IgD-negative memory B cell (primary cell): ENCODE results near the gene CCDC85C. TPM values are rescaled to one million over a fixed set of nuclear protein-coding genes. Genes with fewer than 3 reads are reported as not detected.

Experiments used
- H3K27ac Mint-ChIP-seq, 3 donors: one replicate each; pipeline ENCODE4 v1.8.0; 2020 to 2022; ENCODE audit warnings: mild to moderate bottlenecking in 3 of 3, mixed read lengths in 3 of 3, moderate library complexity in 1 of 3
- H3K27me3 Mint-ChIP-seq: one replicate; pipeline ENCODE4 v1.8.0; 2021; ENCODE audit warnings: mixed read lengths
- H3K36me3 Mint-ChIP-seq: one replicate; pipeline ENCODE4 v1.8.0; 2020; ENCODE audit warnings: mild to moderate bottlenecking, mixed read lengths
- H3K4me1 Mint-ChIP-seq, 3 donors: one replicate each; pipeline ENCODE4 v1.8.0; 2020 to 2022; ENCODE audit warnings: mixed read lengths in 3 of 3, mild to moderate bottlenecking in 1 of 3
- H3K4me3 Mint-ChIP-seq, 4 donors: one replicate each; pipeline ENCODE4 v1.8.0; 2020 to 2022; ENCODE audit warnings: mild to moderate bottlenecking in 4 of 4, mixed read lengths in 4 of 4, moderate library complexity in 3 of 4
- H3K9me3 Mint-ChIP-seq, 3 donors: one replicate each; pipeline ENCODE4 v1.8.0; 2020 to 2021; ENCODE audit warnings: mixed read lengths in 3 of 3, mild to moderate bottlenecking in 1 of 3
- polyA plus RNA-seq: library from polyadenylated mRNA; unstranded; fragments of 300-500 nt; fragmentation: Illumina TruSeq; gene quantifications from one replicate; pipeline ENCODE4 v1.2.3, GENCODE V29; 2021

CCDC85C gene
- polyA plus RNA-seq, 1 donor from 2014 or later, result 0.20 TPM

DNA sequence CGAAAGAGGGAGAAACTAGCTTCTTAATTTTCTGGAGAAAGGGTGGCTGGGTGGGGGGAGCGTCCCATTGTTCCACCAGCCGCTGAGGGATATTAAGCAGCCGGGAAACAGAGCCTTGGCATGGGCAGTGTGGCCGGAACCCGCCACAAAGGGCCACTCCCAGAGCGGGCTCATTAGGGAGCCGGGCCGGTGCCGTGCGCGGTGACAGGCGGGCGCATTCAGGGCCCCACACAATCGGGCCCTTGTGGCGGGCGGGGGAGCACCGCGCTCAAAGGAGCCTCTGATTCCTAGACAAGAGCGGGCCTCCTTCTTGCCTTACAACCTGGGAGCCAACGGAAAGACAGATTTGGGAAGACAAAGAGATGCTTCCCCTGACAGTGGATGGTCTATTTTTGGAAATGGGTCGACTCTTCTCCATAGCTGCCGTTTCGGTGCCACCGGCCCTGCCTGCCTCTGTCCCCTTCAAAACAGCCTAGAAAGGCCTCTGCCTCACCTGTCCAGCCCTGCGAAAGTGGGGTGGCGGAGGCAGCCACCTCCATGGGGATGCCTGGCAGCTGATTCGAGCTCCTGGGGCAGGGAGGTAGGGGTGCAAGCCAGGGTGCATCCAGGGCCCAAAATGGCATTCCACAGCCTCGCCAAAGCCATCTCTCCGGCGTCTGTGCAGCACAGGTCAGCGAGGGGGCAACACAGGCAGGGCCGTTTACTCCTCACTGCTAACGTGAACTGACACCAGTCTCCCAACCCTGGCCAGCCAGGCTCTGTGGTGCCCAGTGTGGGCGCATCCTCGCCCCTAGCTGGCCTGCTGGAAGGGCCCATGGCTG, 10.9 kb downstream of the CCDC85C start:
- Mint-ChIP-seq H3K4me3 (no peak overlapping the region), H3K27ac (no peak overlapping the region), H3K4me1 (peaks cover 4 to 13% (median 8%) of the 10 kb centered on the region in 3 donors), H3K36me3 (no peaks in the 10 kb centered on the region), H3K9me3 (peaks cover 0 to 1% (median 0%) of the 10 kb centered on the region in 3 donors), H3K27me3 (peaks cover 6% of the 10 kb centered on the region)

DNA sequence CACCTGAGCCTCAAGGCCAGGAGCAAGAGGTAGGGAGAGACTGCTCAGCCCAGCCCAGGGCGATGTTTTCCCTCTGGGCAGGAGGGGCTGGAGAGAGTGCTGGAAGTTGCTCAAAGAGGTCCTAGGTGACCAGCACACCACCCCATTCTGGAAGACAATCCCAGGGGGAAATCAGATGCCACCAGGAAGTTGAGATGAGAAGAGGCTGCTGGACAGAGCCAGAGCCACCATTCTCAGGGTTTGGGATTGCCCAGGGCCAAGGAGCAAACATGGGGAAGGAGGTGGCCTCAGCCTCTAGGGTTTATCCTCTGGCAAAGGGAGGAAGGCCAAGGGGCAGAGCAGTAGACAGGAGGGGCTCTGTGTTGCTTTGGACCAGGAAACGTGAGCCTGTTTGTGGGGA, 11.6 kb downstream of the CCDC85C start:
- Mint-ChIP-seq H3K36me3 (no peaks in the 10 kb centered on the region), H3K27ac (no peak overlapping the region), H3K4me1 (peaks cover 4 to 13% (median 8%) of the 10 kb centered on the region in 3 donors), H3K9me3 (peaks cover 0 to 1% (median 0%) of the 10 kb centered on the region in 3 donors), H3K27me3 (peaks cover 6% of the 10 kb centered on the region), H3K4me3 (no peak overlapping the region)

DNA sequence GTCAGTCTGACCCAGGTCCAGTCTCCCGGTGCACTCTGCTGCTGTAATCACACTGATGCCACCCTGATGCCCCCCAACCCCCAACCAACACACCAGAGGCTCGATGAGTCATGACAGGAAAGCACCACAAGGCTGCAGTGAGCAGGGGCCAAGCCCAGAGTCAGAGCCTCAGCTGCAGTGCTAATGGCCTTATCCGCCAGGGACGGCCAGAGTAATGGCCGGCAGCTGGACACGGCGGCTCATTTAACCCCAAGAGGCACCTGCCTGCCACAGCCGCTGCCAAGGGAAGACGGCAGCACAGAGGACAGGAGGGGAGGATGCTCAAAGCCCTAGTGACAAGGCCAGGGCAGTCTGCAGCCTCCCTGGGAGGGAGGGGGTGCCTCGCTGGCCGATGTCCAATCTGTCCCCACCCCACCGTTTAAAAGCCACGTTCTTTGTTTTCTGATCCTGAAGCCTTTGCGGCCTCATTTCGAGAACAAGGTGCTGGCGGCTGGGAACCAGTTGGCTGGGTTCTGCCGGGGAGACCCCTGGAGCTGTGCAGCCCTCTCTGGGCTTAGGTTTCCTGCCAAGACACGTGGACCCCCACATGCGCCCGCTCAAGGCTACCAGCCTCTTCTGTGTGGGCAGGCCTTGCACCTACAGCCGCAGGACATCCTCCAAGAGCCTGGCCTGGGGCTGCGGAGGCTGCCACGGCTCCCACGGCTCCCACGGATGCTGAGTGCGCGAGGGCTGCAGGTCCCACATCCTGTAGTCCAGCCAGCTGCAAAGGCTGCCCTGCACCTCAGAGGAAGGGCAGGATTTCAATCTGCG, 13.1 kb downstream of the CCDC85C start:
- Mint-ChIP-seq H3K4me3 (no peak overlapping the region), H3K9me3 (peaks cover 0 to 1% (median 0%) of the 10 kb centered on the region in 3 donors), H3K27ac (peak overlapping the region in 1 of 3 donors; percentile 53), H3K4me1 (peaks cover 4 to 13% (median 8%) of the 10 kb centered on the region in 3 donors), H3K27me3 (peaks cover 8% of the 10 kb centered on the region), H3K36me3 (no peaks in the 10 kb centered on the region)

DNA sequence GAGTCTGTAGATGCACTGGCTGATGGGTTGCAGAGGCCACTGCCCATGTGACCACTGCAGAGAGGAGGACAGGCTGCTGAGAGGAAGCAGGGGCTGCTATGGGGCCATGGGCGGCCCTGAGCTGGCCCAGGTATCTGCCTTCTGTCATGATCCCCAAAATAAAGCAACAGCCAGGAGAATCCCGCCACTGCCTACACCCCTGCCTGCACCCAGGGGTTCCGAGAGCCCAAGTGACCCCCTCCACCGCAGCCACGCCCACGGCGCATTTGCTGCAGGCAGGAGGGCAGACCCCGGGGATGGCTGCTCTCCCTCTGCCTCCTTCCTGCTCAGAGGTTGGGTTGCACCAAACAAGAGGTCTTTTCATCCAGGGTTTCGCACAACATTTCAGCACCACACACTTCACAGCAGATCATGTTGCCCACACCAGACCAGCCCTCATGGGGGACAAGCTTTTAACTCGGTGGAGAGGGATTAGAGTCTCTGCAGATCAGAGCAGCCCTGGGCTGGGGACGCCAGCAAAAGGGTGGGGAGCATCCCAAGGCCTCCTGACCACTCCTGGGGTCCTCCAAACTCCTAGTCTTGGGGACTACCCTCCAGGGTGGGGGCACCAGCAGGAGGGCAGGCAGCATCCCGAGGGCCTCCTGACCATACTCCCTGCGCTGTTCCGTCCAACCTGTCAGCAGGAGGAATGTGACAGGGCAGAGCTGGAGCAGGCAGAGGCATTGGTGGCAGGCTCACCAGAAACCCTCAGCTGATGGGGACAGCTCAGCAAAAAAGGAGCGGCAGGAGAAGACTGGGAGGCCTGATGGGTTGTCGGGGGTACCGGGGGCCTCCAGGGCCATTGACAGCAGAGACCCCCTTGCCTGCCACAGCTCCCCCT, 14.1 kb downstream of the CCDC85C start:
- Mint-ChIP-seq H3K27me3 (peaks cover 8% of the 10 kb centered on the region), H3K36me3 (no peaks in the 10 kb centered on the region), H3K9me3 (peaks cover 0 to 1% (median 0%) of the 10 kb centered on the region in 3 donors), H3K4me1 (peaks cover under 1 to 6% (median 3%) of the 10 kb centered on the region in 3 donors), H3K4me3 (no peak overlapping the region), H3K27ac (no peak overlapping the region)

DNA sequence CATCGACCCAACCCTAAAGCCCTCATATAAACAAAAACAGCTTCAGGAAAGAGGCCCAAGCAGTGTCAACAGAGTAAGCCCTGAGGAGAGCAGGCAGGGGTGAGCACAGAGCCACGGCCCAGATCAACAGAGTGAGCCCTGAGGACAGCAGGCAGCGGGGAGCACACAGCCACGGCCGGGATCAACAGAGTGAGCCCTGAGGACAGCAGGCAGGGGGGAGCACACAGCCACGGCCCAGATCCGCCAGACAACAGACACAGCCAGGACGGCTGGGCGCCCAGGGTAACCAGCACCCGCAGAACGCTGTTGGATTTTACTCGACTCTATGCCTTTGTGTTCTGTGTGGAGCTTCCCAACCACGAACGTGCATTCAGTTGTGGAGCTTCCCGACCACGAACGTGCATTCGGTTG, 15.0 kb downstream of the CCDC85C start:
- peaks cover 0 to 4% (median 0%) of the 10 kb centered on the region in 3 donors for H3K4me1 Mint-ChIP-seq
- H3K9me3 Mint-ChIP-seq, result peaks cover 0 to 1% (median 0%) of the 10 kb centered on the region in 3 donors
- peaks cover 8% of the 10 kb centered on the region for H3K27me3 Mint-ChIP-seq
- no peak overlapping the region for H3K27ac Mint-ChIP-seq
- H3K4me3 Mint-ChIP-seq, result no peak overlapping the region
- H3K36me3 Mint-ChIP-seq, result no peaks in the 10 kb centered on the region

DNA sequence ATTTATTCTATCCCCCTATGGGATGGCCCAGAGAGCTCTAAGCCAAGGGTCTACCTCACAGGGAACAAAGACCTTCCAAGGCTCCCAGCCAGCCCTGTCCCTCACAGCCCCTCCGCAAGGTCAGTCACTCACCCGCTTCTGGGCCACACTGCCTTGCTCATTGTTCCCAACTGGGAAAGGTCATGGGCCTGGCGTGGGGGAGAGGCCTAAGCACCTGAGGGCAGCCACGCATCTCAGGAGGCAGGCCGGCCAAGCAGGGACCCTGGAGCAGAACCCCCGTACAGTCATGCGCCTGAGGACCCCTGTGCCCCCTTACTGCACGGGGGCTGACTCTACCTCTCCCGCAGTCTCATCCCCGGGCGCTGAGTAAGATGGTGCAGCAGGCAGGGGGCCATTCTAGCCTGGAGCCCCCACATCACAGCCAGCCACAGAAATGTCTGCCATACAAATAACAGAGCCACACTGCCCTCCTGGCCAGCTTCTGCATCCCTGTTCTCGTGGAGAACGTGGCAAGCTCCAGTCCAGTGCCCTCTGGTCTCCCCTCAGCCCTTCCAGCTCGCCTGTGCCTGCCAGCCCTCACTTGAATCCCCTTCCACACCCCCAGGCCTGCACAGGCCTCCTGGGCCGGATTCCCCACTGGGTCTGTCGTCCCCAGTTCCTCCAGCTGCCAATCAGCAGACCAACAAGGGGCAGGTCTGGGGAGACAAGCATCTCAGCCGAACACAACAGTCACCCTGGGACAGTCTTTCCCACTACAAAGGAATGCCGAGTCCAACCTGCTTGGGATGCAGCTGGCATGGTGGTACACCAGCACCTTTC, 16.3 kb downstream of the CCDC85C start:
- Mint-ChIP-seq H3K4me3 (no peak overlapping the region), H3K36me3 (no peaks in the 10 kb centered on the region), H3K9me3 (peaks cover 0 to 1% (median 0%) of the 10 kb centered on the region in 3 donors), H3K27ac (no peak overlapping the region), H3K27me3 (peaks cover 8% of the 10 kb centered on the region), H3K4me1 (peaks cover 0 to 4% (median 0%) of the 10 kb centered on the region in 3 donors)

DNA sequence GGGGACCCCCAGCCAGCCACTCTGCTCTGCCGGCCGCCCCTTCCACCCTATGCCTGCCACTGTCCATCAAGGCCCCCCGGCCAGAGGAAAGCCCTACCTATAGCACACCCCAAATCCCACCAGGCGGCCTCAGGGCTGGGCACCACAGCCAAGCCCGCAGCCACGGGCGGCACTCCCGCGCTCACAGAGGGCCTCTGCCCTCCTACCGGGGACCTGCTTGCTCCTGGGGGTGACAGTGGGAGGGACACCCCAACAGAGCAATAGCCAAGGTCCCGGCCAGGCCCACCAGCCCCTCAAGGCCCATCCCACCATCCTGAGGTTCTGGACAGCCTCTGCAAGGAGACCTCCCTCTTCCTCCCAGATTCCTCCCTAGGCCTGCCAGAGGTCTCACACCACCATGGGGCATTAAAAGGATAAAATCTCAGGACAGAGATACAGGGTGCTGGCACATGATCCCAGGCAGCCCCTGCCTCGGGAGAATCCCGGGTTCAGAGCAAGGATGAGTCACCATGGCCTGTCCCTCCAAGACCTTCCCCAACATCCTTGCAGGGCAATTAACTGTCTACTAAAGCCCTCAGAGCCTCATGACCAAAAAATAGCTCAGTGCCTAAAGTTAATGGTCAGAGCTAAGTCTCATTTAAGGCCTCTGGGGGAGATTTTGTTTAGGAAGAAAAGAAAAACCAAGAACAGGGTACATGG, 17.1 kb downstream of the CCDC85C start:
- H3K9me3 Mint-ChIP-seq, result no peaks in the 10 kb centered on the region
- peaks cover 0 to 4% (median 0%) of the 10 kb centered on the region in 3 donors for H3K4me1 Mint-ChIP-seq
- H3K4me3 Mint-ChIP-seq, result no peak overlapping the region
- no peaks in the 10 kb centered on the region for H3K36me3 Mint-ChIP-seq
- peaks cover 8% of the 10 kb centered on the region for H3K27me3 Mint-ChIP-seq
- no peak overlapping the region for H3K27ac Mint-ChIP-seq

DNA sequence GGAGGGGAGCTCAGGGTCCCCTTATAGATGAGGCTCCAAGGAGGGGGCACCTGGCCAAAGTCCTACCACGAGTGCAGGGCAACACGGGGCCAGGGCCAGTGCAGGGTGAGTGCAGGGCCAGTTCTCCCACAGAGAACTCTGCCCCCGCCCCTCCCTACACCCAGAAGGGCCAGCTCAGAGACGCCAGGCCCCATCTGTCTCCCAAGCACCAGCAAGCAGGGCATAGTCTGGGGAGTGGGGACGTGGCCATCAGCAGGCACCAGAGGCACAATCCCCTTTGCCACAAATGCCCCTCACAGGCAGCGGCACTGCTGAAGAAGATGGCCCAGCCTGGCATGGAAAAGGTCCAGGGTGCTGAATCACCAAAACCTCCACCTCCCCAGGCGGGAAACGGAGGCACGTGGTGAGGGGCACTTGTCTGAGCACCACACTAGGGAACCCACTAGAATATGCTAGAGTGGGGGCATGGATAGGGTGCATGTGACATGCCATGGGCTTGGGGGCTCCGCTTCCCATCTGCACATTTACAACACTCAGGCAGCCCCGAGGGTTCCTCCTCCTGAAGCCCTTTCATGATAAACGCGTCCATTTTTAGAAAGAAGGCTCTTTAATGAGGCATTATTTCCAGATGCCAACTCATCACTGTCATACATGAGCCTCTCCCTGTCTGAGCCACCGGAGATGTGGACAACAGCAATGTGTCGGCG, 17.8 kb downstream of the CCDC85C start:
- Mint-ChIP-seq H3K4me3 (no peak overlapping the region), H3K27ac (no peak overlapping the region), H3K9me3 (no peaks in the 10 kb centered on the region), H3K27me3 (peaks cover 8% of the 10 kb centered on the region), H3K4me1 (peaks cover 0 to 4% (median 0%) of the 10 kb centered on the region in 3 donors), H3K36me3 (no peaks in the 10 kb centered on the region)

DNA sequence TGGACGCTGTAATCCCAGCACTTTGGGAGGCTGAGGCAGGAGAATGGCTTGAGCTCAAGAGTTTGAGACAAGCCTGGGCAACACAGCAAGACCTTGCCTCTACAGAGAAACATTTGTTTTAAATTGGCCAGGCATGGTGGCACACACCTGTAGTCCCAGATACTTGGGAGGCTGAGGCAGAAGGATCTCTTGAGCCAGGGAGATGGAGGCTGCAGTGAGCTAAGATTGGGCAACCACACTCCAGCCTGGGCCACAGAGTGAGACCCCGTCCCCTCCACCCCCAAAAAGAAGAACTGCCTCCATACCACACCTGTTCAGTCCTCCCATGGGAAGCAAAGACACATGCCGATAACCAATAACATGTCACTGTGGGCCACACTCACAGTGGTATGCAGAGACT, 19.2 kb downstream of the CCDC85C start:
- no peaks in the 10 kb centered on the region for H3K9me3 Mint-ChIP-seq
- H3K4me1 Mint-ChIP-seq, result peaks cover 0 to 4% (median 1%) of the 10 kb centered on the region in 3 donors
- peaks cover 7% of the 10 kb centered on the region for H3K27me3 Mint-ChIP-seq
- no peak overlapping the region for H3K27ac Mint-ChIP-seq
- no peak overlapping the region for H3K4me3 Mint-ChIP-seq
- H3K36me3 Mint-ChIP-seq, result no peaks in the 10 kb centered on the region

DNA sequence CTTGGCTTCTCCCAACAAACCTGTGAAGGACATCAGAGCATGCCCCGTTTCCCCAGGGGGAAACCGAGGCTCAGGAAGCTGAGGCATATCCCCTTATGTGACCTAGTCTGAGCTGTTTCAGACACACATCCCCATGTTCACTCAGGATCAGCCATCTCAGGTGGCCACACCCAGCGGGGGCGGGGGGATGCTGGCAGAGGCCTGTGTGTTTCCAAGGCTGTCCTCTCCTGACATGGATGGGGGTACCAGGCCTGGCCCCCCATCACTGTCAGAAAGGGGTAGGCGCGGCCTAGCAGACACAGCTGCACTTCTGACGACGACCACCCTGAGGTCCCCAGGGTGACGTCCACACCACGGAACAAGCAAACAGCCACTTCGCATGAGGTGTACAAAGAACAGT, 22.1 kb downstream of the CCDC85C start:
- H3K27me3 Mint-ChIP-seq, result peaks cover 1% of the 10 kb centered on the region
- H3K4me1 Mint-ChIP-seq, result peaks cover 0 to 1% (median 0%) of the 10 kb centered on the region in 3 donors
- H3K4me3 Mint-ChIP-seq, result no peak overlapping the region
- H3K9me3 Mint-ChIP-seq, result no peaks in the 10 kb centered on the region
- no peaks in the 10 kb centered on the region for H3K36me3 Mint-ChIP-seq
- H3K27ac Mint-ChIP-seq, result no peak overlapping the region

DNA sequence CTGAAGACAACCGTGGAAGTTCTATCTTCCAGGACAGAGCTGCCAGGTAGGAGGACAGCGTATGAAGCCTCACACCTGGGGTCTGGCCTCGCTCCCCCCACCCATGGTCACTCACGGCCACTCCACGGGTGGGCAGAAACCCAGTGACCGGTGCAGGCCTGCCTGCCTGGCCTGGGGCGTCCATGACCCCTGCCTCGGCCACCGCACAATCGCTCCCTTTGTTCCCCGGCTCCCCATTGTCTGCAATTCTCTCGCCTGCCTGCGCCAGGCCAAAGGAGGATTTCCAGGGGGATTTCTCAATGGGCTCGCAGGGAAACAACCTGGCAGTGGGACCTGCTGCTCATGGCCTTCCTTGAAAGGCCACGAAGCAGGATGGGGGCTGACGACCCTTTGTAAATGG, 22.6 kb downstream of the CCDC85C start:
- Mint-ChIP-seq H3K9me3 (no peaks in the 10 kb centered on the region), H3K4me3 (no peak overlapping the region), H3K27ac (no peak overlapping the region), H3K4me1 (peaks cover 0 to 1% (median 0%) of the 10 kb centered on the region in 3 donors), H3K36me3 (no peaks in the 10 kb centered on the region), H3K27me3 (no peaks in the 10 kb centered on the region)

DNA sequence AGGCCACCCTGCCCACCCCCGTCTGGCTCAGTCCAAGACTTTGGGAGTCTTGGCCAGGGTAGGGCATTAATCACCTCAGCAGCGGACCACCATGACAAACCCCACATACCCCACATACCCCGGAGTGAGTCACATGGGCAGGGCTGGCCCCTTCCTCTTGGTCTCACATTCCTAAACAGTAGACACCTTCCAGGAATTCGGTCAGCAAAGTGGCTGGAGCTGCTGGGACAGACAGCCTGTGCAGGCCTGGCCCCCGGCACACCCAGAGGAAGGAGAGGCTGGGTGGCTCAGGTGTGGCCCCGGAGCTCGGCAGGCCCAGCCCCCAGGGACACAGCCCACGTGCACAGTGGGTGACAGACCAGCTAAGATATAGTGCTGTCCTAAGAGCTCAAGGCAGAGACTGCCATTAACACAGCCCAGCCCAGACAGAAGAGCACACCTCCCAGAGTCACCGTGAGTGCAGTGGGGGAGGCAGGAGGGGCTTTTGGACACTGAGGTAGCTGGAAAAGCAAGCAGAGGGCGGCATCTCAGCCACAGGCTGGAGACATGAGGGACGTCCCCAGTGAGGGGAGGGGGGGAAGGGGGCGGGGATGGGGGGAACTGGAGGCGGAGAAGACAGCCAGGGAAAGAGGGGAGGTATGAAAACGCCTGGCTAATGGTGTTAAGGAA, 24.0 kb downstream of the CCDC85C start:
- no peaks in the 10 kb centered on the region for H3K36me3 Mint-ChIP-seq
- H3K27me3 Mint-ChIP-seq, result no peaks in the 10 kb centered on the region
- H3K4me1 Mint-ChIP-seq, result peaks cover 0 to 1% (median 0%) of the 10 kb centered on the region in 3 donors
- H3K4me3 Mint-ChIP-seq, result no peak overlapping the region
- no peak overlapping the region for H3K27ac Mint-ChIP-seq
- no peaks in the 10 kb centered on the region for H3K9me3 Mint-ChIP-seq
